H1 (cell line): ENCODE measurements around the gene TSKU. TPM values are rescaled to one million over a fixed set of nuclear protein-coding genes. Genes with fewer than 3 reads are reported as not detected.

Experiments used
- CTCF ChIA-PET: fragments of 300-600 bp; sonication (Branson Sonifier 250); formaldehyde crosslinking; loops from one replicate; lab custom pipeline; 2021; ENCODE audit not compliant: partially characterized antibody; lab: Charles Lee
- POLR2A ChIA-PET: fragments of 300-600 bp; sonication (Branson Sonifier 250); formaldehyde crosslinking; loops from one replicate; lab custom pipeline; 2021; ENCODE audit warnings: inconsistent platforms; ENCODE audit not compliant: partially characterized antibody; lab: Charles Lee
- DNase-seq, 2 experiments: peaks; one replicate each; pipeline versions ENCODE4 v3.0.0 to v3.0.0-alpha.2; 2010 to 2022; ENCODE audit warnings: low spot score in 2 of 2, low read depth in 1 of 2, mixed read lengths in 1 of 2
- FAIRE-seq: peaks from 2 replicates; lab custom pipeline; 2011; peaks lifted over from hg19 to GRCh38; lab: Jason Lieb, UNC
- H2AFZ ChIP-seq: 2 replicates; pipeline ENCODE4 v1.8.1; 2012; ENCODE audit warnings: low read length, inconsistent platforms
- H2AK5ac ChIP-seq: 2 replicates; pipeline ENCODE4 v1.6.1; 2013; ENCODE audit warnings: low read depth, low read length
- H2BK120ac ChIP-seq: replicated peaks from 2 replicates; pipeline ENCODE3; 2013; ENCODE audit warnings: low read depth, low read length, inconsistent platforms
- H2BK12ac ChIP-seq: 2 replicates; pipeline ENCODE4 v1.6.1; 2013; ENCODE audit warnings: low read depth, low read length
- H2BK15ac ChIP-seq: 2 replicates; pipeline ENCODE4 v1.6.1; 2013; ENCODE audit warnings: low read length
- H2BK20ac ChIP-seq: 2 replicates; pipeline ENCODE4 v1.6.1; 2013; ENCODE audit warnings: low read length
- H2BK5ac ChIP-seq: 2 replicates; pipeline ENCODE4 v1.6.1; 2013; ENCODE audit warnings: low read depth, low read length
- H3K14ac ChIP-seq: 2 replicates; pipeline ENCODE4 v1.6.1; 2013; ENCODE audit warnings: inconsistent platforms; ENCODE audit not compliant: insufficient read length
- H3K18ac ChIP-seq: 2 replicates; pipeline ENCODE4 v1.6.1; 2013; ENCODE audit warnings: low read length; ENCODE audit errors: extremely low read depth
- H3K23ac ChIP-seq: 2 replicates; pipeline ENCODE4 v1.6.1; 2013; ENCODE audit warnings: inconsistent platforms; ENCODE audit not compliant: insufficient read length
- H3K23me2 ChIP-seq: 2 replicates; pipeline ENCODE4 v1.6.1; 2013; ENCODE audit warnings: low read depth, low read length
- H3K27ac ChIP-seq: 2 replicates; pipeline ENCODE4 v1.6.1; 2011; ENCODE audit warnings: low read depth, low read length, inconsistent platforms
- H3K27me3 ChIP-seq, 4 experiments: replicated peaks in 1 of 4; 1 replicate in 1 of 4; 2 replicates in 3 of 4; pipeline versions ENCODE4 v1.6.1 to v1.8.1; 2011 to 2013; ENCODE audit warnings: low read length in 3 of 4, mild to moderate bottlenecking in 3 of 4, inconsistent platforms in 2 of 4, mixed read lengths in 2 of 4, moderate library complexity in 1 of 4; ENCODE audit not compliant: control insufficient read depth in 3 of 4, insufficient read depth in 3 of 4; ENCODE audit errors: extremely low read depth in 1 of 4
- H3K36me3 ChIP-seq, 4 experiments: 2 replicates each; pipeline versions ENCODE4 v1.6.1 to v1.8.1; 2011 to 2013; ENCODE audit warnings: mild to moderate bottlenecking in 4 of 4, low read length in 3 of 4, moderate library complexity in 2 of 4, control low read depth in 1 of 4, inconsistent platforms in 1 of 4; ENCODE audit not compliant: insufficient read depth in 4 of 4, control insufficient read depth in 2 of 4
- H3K4ac ChIP-seq: replicated peaks from 2 replicates; pipeline ENCODE3; 2013; ENCODE audit warnings: low read length, low read depth, mixed read lengths, inconsistent platforms; ENCODE audit not compliant: insufficient read length
- H3K4me1 ChIP-seq, 4 experiments: replicated peaks in 1 of 4; 1 replicate in 1 of 4; 2 replicates in 3 of 4; pipeline versions ENCODE4 v1.6.1 to v1.8.1; 2011 to 2013; ENCODE audit warnings: low read length in 3 of 4, inconsistent platforms in 2 of 4, mixed read lengths in 1 of 4; ENCODE audit not compliant: insufficient read depth in 4 of 4, control insufficient read depth in 3 of 4
- H3K4me2 ChIP-seq, 2 experiments: 2 replicates each; pipeline versions ENCODE4 v1.6.1 to v1.8.1; 2011 to 2013; ENCODE audit warnings: low read depth in 2 of 2, low read length in 2 of 2, control low read depth in 1 of 2, inconsistent platforms in 1 of 2, mild to moderate bottlenecking in 1 of 2; ENCODE audit not compliant: insufficient read depth in 1 of 2
- H3K4me3 ChIP-seq, 4 experiments: fragments of 200-600, 300-600 bp in 1 of 4; sonication (generic), shearing (Covaris generic), sonication (Bioruptor Twin) in 1 of 4; 2 replicates each; pipeline versions ENCODE4 v1.5.1 to v1.8.1; 2011 to 2016; ENCODE audit warnings: low read length in 4 of 4, low read depth in 3 of 4, control low read depth in 2 of 4, inconsistent platforms in 2 of 4, mild to moderate bottlenecking in 2 of 4, mixed read lengths in 1 of 4, moderate library complexity in 1 of 4; ENCODE audit not compliant: insufficient read depth in 2 of 4; ENCODE audit errors: extremely low read depth in 1 of 4
- H3K56ac ChIP-seq: replicated peaks from 2 replicates; pipeline ENCODE3; 2013; ENCODE audit warnings: low read depth, mild to moderate bottlenecking, mixed read lengths, low read length, inconsistent platforms; ENCODE audit not compliant: insufficient read length
- H3K79me1 ChIP-seq: 2 replicates; pipeline ENCODE4 v1.6.1; 2013; ENCODE audit warnings: low read depth, low read length, control low read depth
- H3K79me2 ChIP-seq, 2 experiments: 2 replicates each; pipeline versions ENCODE4 v1.6.1 to v1.8.1; 2012 to 2013; ENCODE audit warnings: low read length in 2 of 2, mild to moderate bottlenecking in 2 of 2, inconsistent platforms in 1 of 2; ENCODE audit not compliant: insufficient read depth in 2 of 2, control insufficient read depth in 1 of 2
- H3K9ac ChIP-seq, 4 experiments: replicated peaks in 1 of 4; 1 replicate in 1 of 4; 2 replicates in 3 of 4; pipeline versions ENCODE4 v1.6.1 to v1.8.1; 2011 to 2013; ENCODE audit warnings: low read depth in 3 of 4, low read length in 3 of 4, control low read depth in 2 of 4, mild to moderate bottlenecking in 2 of 4, moderate library complexity in 2 of 4, inconsistent platforms in 1 of 4; ENCODE audit errors: extremely low read depth in 1 of 4
- H3K9me3 ChIP-seq, 2 experiments: 2 replicates each; pipeline versions ENCODE4 v1.6.1 to v1.8.1; 2012 to 2013; ENCODE audit warnings: mild to moderate bottlenecking in 2 of 2, moderate library complexity in 2 of 2, control low read depth in 1 of 2, inconsistent platforms in 1 of 2, low read depth in 1 of 2, low read length in 1 of 2, mixed read lengths in 1 of 2; ENCODE audit not compliant: insufficient read depth in 2 of 2
- H4K20me1 ChIP-seq, 2 experiments: replicated peaks in 1 of 2; 2 replicates each; pipeline versions ENCODE3 to v1.8.1; 2011 to 2013; ENCODE audit warnings: inconsistent platforms in 2 of 2, low read length in 2 of 2, mild to moderate bottlenecking in 1 of 2; ENCODE audit not compliant: insufficient read depth in 2 of 2, control insufficient read depth in 1 of 2
- H4K5ac ChIP-seq: 2 replicates; pipeline ENCODE4 v1.6.1; 2013; ENCODE audit warnings: low read length, low read depth, mixed read lengths, inconsistent platforms; ENCODE audit not compliant: insufficient read length
- H4K8ac ChIP-seq: 2 replicates; pipeline ENCODE4 v1.8.0; 2013; ENCODE audit warnings: mild to moderate bottlenecking, moderate library complexity, low read length, inconsistent platforms; ENCODE audit not compliant: insufficient read depth; ENCODE audit errors: extremely low read depth
- H4K91ac ChIP-seq: replicated peaks from 2 replicates; pipeline ENCODE3; 2013; ENCODE audit warnings: low read length, mixed read lengths, inconsistent platforms; ENCODE audit not compliant: insufficient read length
- CREB1 ChIP-seq: IDR thresholded peaks from 2 replicates; pipeline ENCODE4 v1.6.1; 2012; ENCODE audit warnings: inconsistent platforms
- GABPA ChIP-seq: IDR thresholded peaks from 2 replicates; pipeline ENCODE4 v1.6.1; 2011; ENCODE audit warnings: mild to moderate bottlenecking, low read length, moderate library complexity, borderline replicate concordance; ENCODE audit not compliant: insufficient read depth
- PHF8 ChIP-seq: fragments of 200-600 bp; sonication (generic); conservative IDR thresholded peaks from 2 replicates; pipeline ENCODE4 v1.7.1; 2012; ENCODE audit warnings: low read depth, mild to moderate bottlenecking, inconsistent platforms, low read length, moderate library complexity
- POLR2AphosphoS5 ChIP-seq: IDR thresholded peaks from 2 replicates; pipeline ENCODE4 v1.6.1; 2011; ENCODE audit warnings: low read depth, low read length
- WGBS, 2 experiments: shearing (Covaris generic) in 1 of 2; methylation state at CpG; one replicate each; pipeline versions ENCODE4 v1.1.6 to v1.1.7; 2013 to 2015; ENCODE audit warnings: low lambda C conversion rate in 2 of 2, mixed read lengths in 2 of 2, inconsistent platforms in 1 of 2, low coverage in 1 of 2, missing lambda C conversion rate in 1 of 2; ENCODE audit not compliant: insufficient replicate concordance in 2 of 2, insufficient coverage in 1 of 2, insufficient read length in 1 of 2; ENCODE audit errors: extremely low coverage in 1 of 2, missing lambda C conversion rate in 1 of 2; 5-methylcytosine and 5-hydroxymethylcytosine counted together
- polyA plus RNA-seq, 7 experiments: library from polyadenylated mRNA; depleted of rRNA in 3 of 7; stranded (reverse) in 5 of 7; unstranded in 2 of 7; fragments of >200 nt in 5 of 7; fragments of 200-250 nt in 2 of 7; gene quantifications; 1 replicate in 5 of 7; 2 replicates in 1 of 7; 4 replicates in 1 of 7; pipeline versions ENCODE4 v1.2.1 to v1.2.3, GENCODE V29; 2011 to 2013; ENCODE audit warnings: missing spikeins in 2 of 7, mixed read lengths in 2 of 7
- total RNA-seq: library from RNA; stranded (reverse); fragmentation: NEBNext Ultra II Directional; extraction: Animal tissue kit (Norgen Biotek cat#: 25700); gene quantifications from 2 replicates; pipeline ENCODE4 v1.2.1, GENCODE V29; 2021
- TF ChIP-seq, protein P1 (sequence below): IDR thresholded peaks from 2 replicates; pipeline ENCODE4 v1.6.1; 2012; ENCODE audit warnings: inconsistent platforms
- TF ChIP-seq, protein P2 (sequence below), 3 experiments: IDR thresholded peaks; 1 replicate in 2 of 3; 2 replicates in 1 of 3; pipeline versions ENCODE4 v1.5.1 to v1.6.1; 2011; ENCODE audit warnings: low read length in 3 of 3, mild to moderate bottlenecking in 3 of 3, inconsistent platforms in 2 of 3, low read depth in 1 of 3, moderate library complexity in 1 of 3; ENCODE audit not compliant: insufficient read depth in 1 of 3; ENCODE audit errors: control extremely low read depth in 1 of 3

TSKU gene
- total and polyA plus RNA-seq, 2 of the 8 experiments (the other 6 are each of a cell fraction or from before 2014, with no cell fraction given) = 22.8 to 28.4 TPM

DNA sequence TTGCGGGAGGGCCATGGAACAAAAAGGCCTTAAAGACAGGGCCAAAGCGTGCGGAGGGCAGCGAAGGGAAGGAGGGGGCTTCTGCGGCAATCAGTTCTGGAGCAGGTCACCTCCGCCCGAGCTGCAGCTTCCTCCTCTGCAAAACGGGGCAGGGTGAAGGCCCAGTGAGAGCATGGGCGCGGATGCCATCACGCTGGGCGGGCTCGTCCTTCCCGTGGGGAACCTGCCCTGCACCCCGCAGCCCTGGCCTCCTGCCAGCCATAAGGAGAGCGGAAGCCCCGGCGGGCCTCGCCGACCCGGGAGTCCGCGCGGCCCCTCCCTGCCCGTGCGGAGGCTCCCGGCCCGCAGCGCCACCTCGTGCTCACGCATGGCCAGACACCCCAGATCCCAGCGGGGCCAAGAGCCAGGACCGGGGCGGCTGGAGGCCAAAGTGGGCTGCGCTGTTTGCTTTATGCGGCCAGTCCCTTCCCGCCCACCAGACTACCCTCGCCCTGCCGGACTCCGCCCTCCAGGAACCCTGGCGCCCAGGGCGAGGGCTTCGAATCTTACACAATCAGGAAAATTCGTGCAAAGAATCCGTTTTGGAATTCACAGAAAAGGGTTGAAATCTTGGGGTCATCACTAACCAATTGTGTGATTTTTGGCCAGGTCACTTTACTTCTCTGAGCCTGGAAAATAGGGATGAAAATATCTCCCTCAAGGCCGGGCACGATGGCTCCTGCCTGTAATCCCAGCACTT, 16.1 kb downstream of the TSKU start:
- no peak overlapping the region for H4K91ac ChIP-seq
- peak overlapping the region; percentile 9; the same call in 1 of the 2 replicates for H4K8ac ChIP-seq
- peak overlapping the region; percentile 82; the same call in 1 of the 2 replicates for H2AFZ ChIP-seq
- no peak overlapping the region for H2BK15ac ChIP-seq
- CTCF ChIA-PET = interaction anchor here (0.6 to 7.8 kb wide), 30 partner anchors 9 to 312 kb away, joined by 3 to 88 read pairs (median 5); partner anchors contain the start of gene TSKU
- peak overlapping the region; percentile 60; the same call in 1 of the 2 replicates for H2BK12ac ChIP-seq
- no peak overlapping the region for H3K14ac ChIP-seq
- WGBS, 2 experiments = 11% methylated on average over 39 of the region's 47 CpGs; no CpG with 5 or more reads in 1 of the 2 experiments
- H3K9me3 ChIP-seq = no peaks in the 10 kb centered on the region
- H2BK20ac ChIP-seq = no peak overlapping the region
- POLR2A ChIA-PET = interaction anchor here (0.9 to 2.1 kb wide), 5 partner anchors 10 to 51 kb away, joined by 3 to 6 read pairs (median 3); partner anchors contain the start of gene TSKU
- H3K23ac ChIP-seq = no peak overlapping the region
- no peak overlapping the region for H3K56ac ChIP-seq
- H3K36me3 ChIP-seq = peaks cover 0 to 8% (median 3%) of the 10 kb centered on the region in 4 experiments; a peak in 3 of 8 replicates
- no peak overlapping the region for H3K4ac ChIP-seq
- H3K18ac ChIP-seq = peak overlapping the region; percentile 83; the same call in 1 of the 2 replicates
- no peak overlapping the region for H3K27ac ChIP-seq
- H3K27me3 ChIP-seq = no peaks in the 10 kb centered on the region; a peak in 1 of 7 replicates
- H3K4me1 ChIP-seq = peaks cover 3 to 16% (median 7%) of the 10 kb centered on the region in 4 experiments; a peak in 6 of 7 replicates
- peak overlapping the region in 3 of 4 experiments; percentile 36 to 49 (median 48); a peak in 4 of 8 replicates for H3K4me3 ChIP-seq
- peaks cover 5 to 11% of the 10 kb centered on the region in 2 experiments for H4K20me1 ChIP-seq
- DNase-seq (peak in 1 of 2 experiments; percentile 96), FAIRE-seq (no peak)
- H2BK120ac ChIP-seq = no peak overlapping the region
- H3K9ac ChIP-seq = no peak overlapping the region; a peak in 1 of 7 replicates
- no peak overlapping the region for H4K5ac ChIP-seq
- peaks cover 0 to 15% of the 10 kb centered on the region in 2 experiments; a peak in 2 of 4 replicates for H3K79me2 ChIP-seq
- no peak overlapping the region for H2AK5ac ChIP-seq
- H3K23me2 ChIP-seq = peaks cover 2% of the 10 kb centered on the region; the same call in 1 of the 2 replicates
- H3K4me2 ChIP-seq = peak overlapping the region; percentile 5 to 90; a peak in 3 of 4 replicates
- H3K79me1 ChIP-seq = peaks cover 6% of the 10 kb centered on the region; the same call in 1 of the 2 replicates
- H2BK5ac ChIP-seq = peak overlapping the region; percentile 32; the same call in 1 of the 2 replicates
- 0 out of 2 replicates have a peak, but pooled peaks have one; percentile 27 for TF ChIP-seq CREB1
- TF ChIP-seq, protein P1, sequence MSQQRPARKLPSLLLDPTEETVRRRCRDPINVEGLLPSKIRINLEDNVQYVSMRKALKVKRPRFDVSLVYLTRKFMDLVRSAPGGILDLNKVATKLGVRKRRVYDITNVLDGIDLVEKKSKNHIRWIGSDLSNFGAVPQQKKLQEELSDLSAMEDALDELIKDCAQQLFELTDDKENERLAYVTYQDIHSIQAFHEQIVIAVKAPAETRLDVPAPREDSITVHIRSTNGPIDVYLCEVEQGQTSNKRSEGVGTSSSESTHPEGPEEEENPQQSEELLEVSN = peak; percentile 75
- TF ChIP-seq GABPA = 0 out of 2 replicates have a peak, but pooled peaks have one; percentile 34
- TF ChIP-seq, protein P2, sequence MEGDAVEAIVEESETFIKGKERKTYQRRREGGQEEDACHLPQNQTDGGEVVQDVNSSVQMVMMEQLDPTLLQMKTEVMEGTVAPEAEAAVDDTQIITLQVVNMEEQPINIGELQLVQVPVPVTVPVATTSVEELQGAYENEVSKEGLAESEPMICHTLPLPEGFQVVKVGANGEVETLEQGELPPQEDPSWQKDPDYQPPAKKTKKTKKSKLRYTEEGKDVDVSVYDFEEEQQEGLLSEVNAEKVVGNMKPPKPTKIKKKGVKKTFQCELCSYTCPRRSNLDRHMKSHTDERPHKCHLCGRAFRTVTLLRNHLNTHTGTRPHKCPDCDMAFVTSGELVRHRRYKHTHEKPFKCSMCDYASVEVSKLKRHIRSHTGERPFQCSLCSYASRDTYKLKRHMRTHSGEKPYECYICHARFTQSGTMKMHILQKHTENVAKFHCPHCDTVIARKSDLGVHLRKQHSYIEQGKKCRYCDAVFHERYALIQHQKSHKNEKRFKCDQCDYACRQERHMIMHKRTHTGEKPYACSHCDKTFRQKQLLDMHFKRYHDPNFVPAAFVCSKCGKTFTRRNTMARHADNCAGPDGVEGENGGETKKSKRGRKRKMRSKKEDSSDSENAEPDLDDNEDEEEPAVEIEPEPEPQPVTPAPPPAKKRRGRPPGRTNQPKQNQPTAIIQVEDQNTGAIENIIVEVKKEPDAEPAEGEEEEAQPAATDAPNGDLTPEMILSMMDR (IDR thresholded peaks at IDR 0.05; ENCODE audit: control extremely low read depth in 1 of 3, insufficient read depth in 1 of 3, low read depth in 1 of 3, low read length in 3 of 3) = peak; percentile 79 to 93 (median 82)
- no peak; the same call in 1 of the 2 replicates for TF ChIP-seq PHF8
- TF ChIP-seq POLR2AphosphoS5 = peak; percentile 42; the same call in 1 of the 2 replicates
